Peyer's patch (tissue), 4 donors: Measurements from ENCODE around the gene CDC37.

Source experiments
- POLR2A ChIP-seq, 2 donors: fragments of 450-650 bp; IDR thresholded peaks; one replicate each; pipeline ENCODE4 v1.5.1; 2017; ENCODE audit warnings: antibody characterized with exemption in 2 of 2, mild to moderate bottlenecking in 2 of 2, moderate library complexity in 2 of 2
- TF ChIP-seq, protein P1 (sequence below), 6 experiments: fragments of 450-650 bp in 4 of 6; fragments of 200-600 bp in 2 of 6; sonication (generic) in 1 of 6; IDR thresholded peaks; one replicate each; pipeline ENCODE4 v1.5.1; 2017 to 2019; ENCODE audit warnings: antibody characterized with exemption in 6 of 6, mild to moderate bottlenecking in 3 of 6, moderate library complexity in 1 of 6

DNA sequence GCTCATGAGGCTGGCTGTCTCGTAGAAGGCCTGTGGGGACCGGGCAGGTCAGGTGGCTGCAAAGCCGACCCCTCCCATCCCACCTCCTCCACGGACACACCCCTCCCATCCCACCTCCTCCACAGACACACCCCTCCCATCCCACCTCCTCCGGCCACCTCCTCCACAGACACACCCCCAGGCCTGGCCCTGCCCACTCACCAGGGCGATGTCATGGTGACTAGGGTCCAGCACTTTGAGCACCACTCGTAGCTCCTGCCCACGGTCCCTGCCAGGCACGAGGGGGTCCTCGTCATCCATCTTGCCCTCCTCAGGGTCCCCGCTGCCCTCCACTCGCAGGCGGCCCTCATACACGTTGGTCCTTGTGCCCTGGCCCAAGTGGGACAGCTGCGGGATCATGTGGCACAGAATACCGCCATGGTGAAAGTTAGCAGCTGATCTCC, 41.8 kb downstream of the CDC37 start:
- TF ChIP-seq, protein P1, sequence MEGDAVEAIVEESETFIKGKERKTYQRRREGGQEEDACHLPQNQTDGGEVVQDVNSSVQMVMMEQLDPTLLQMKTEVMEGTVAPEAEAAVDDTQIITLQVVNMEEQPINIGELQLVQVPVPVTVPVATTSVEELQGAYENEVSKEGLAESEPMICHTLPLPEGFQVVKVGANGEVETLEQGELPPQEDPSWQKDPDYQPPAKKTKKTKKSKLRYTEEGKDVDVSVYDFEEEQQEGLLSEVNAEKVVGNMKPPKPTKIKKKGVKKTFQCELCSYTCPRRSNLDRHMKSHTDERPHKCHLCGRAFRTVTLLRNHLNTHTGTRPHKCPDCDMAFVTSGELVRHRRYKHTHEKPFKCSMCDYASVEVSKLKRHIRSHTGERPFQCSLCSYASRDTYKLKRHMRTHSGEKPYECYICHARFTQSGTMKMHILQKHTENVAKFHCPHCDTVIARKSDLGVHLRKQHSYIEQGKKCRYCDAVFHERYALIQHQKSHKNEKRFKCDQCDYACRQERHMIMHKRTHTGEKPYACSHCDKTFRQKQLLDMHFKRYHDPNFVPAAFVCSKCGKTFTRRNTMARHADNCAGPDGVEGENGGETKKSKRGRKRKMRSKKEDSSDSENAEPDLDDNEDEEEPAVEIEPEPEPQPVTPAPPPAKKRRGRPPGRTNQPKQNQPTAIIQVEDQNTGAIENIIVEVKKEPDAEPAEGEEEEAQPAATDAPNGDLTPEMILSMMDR (IDR thresholded peaks at IDR 0.05) = no peak
- no peak for TF ChIP-seq POLR2A (IDR thresholded peaks at IDR 0.05)
